Stimulated activated CD4-positive, alpha-beta T cell treated with anti-CD3 and anti-CD28 coated beads, Interleukin-2, amount 100 ng/mL, for 4 hours (primary cell): ENCODE data around the gene CACNA2D4.

Source experiments
- DNase-seq: peaks from one replicate; pipeline ENCODE4 v3.0.0-alpha.2; 2020; ENCODE audit warnings: low read depth

CACNA2D4 gene

GRCh38 chr12:1844661-1845409, 73.6 kb downstream of the CACNA2D4 start:
- DNase-seq: no peak

- no peak for DNase-seq
Measured at GRCh38 chr12:1844223-1844622, 74.2 kb downstream of the CACNA2D4 start.

GRCh38 chr12:1843641-1844005, 74.8 kb downstream of the CACNA2D4 start:
- DNase-seq: no peak

- no peak for DNase-seq
Measured at GRCh38 chr12:1842905-1843640, 75.4 kb downstream of the CACNA2D4 start.

GRCh38 chr12:1842183-1842904, 76.1 kb downstream of the CACNA2D4 start:
- no peak for DNase-seq

GRCh38 chr12:1841586-1842182, 76.8 kb downstream of the CACNA2D4 start:
- DNase-seq: no peak

GRCh38 chr12:1840981-1841425, 77.4 kb downstream of the CACNA2D4 start:
- no peak for DNase-seq

- DNase-seq: no peak
Measured at GRCh38 chr12:1839956-1840951, 78.2 kb downstream of the CACNA2D4 start.

- no peak for DNase-seq
Measured at GRCh38 chr12:1839464-1839863, 79.0 kb downstream of the CACNA2D4 start.

- no peak for DNase-seq
Measured at GRCh38 chr12:1838994-1839365, 79.5 kb downstream of the CACNA2D4 start.

GRCh38 chr12:1838205-1838993, 80.1 kb downstream of the CACNA2D4 start:
- DNase-seq: no peak

GRCh38 chr12:1837541-1838204, 80.8 kb downstream of the CACNA2D4 start:
- no peak for DNase-seq

GRCh38 chr12:1836854-1837421, 81.5 kb downstream of the CACNA2D4 start:
- DNase-seq: no peak

- no peak for DNase-seq
Measured at GRCh38 chr12:1836241-1836803, 82.1 kb downstream of the CACNA2D4 start.

GRCh38 chr12:1835211-1836131, 83.0 kb downstream of the CACNA2D4 start:
- no peak for DNase-seq

- no peak for DNase-seq
Measured at GRCh38 chr12:1834186-1834925, 84.1 kb downstream of the CACNA2D4 start.

GRCh38 chr12:1833596-1834028, 84.8 kb downstream of the CACNA2D4 start:
- no peak for DNase-seq
